ENCODE results near the gene UBE2N.

Gene UBE2N

GRCh38 chr12:93369505-93369904 is 72.2 kb downstream of the UBE2N start:
- DNase-seq (ENCODE audit: low spot score) = no peak
- Histone ChIP-seq H3K4me1 (ENCODE audit: control insufficient read depth in 2 of 2, insufficient read depth in 1 of 2, low read depth in 1 of 2, low read length in 2 of 2) (peaks cover 2 to 3% of the 10 kb centered on the region in 2 donors), H2AK5ac (ENCODE audit: low read depth, low read length) (no peak overlapping the region)

GRCh38 chr12:93368766-93369165 is 73.0 kb downstream of the UBE2N start:
- Histone ChIP-seq H3K18ac (ENCODE audit: low read length) (no peak overlapping the region), H3K4me3 (ENCODE audit: low read length in 2 of 2) (no peak overlapping the region), H3K4me2 (ENCODE audit: insufficient read depth, low read length, poor library complexity, severe bottlenecking) (no peak overlapping the region), H2BK15ac (ENCODE audit: low read length) (no peak overlapping the region), H3K4ac (ENCODE audit: low read length) (no peak overlapping the region), H2BK12ac (ENCODE audit: low read length) (no peak overlapping the region), H3K27ac (replicated peaks; ENCODE audit: low read length) (no peak overlapping the region), H3K9me3 (replicated peaks in 1 of 2; ENCODE audit: control insufficient read depth in 2 of 2, insufficient read depth in 1 of 2, low read depth in 1 of 2, low read length in 2 of 2) (no peaks in the 10 kb centered on the region), H3K9ac (ENCODE audit: low read depth, low read length, poor library complexity) (no peak overlapping the region), H3K14ac (ENCODE audit: low read length) (no peak overlapping the region), H4K91ac (ENCODE audit: low read depth, low read length, poor library complexity) (no peak overlapping the region), H3K23ac (ENCODE audit: low read depth, low read length, poor library complexity) (no peak overlapping the region), H3K4me1 (ENCODE audit: control insufficient read depth in 2 of 2, insufficient read depth in 1 of 2, low read depth in 1 of 2, low read length in 2 of 2) (no peaks in the 10 kb centered on the region), H2AK5ac (ENCODE audit: low read depth, low read length) (no peak overlapping the region), H2BK5ac (ENCODE audit: low read length) (no peak overlapping the region), H3K36me3 (replicated peaks in 1 of 2; ENCODE audit: control insufficient read depth in 2 of 2, insufficient read depth in 2 of 2, low read length in 2 of 2) (no peaks in the 10 kb centered on the region), H4K8ac (ENCODE audit: low read depth, low read length) (no peak overlapping the region), H2BK120ac (ENCODE audit: low read depth, low read length) (no peak overlapping the region), H2AFZ (ENCODE audit: low read length) (no peak overlapping the region), H3K79me1 (ENCODE audit: low read depth, low read length) (no peaks in the 10 kb centered on the region), H3K27me3 (ENCODE audit: control insufficient read depth in 3 of 3, insufficient read depth in 3 of 3, low read depth in 1 of 3, low read length in 3 of 3) (no peaks in the 10 kb centered on the region)
- DNase-seq (ENCODE audit: low spot score) = no peak
- WGBS, 2 donors (ENCODE audit: extremely low coverage in 2 of 2, insufficient read length in 2 of 2, insufficient replicate concordance in 1 of 2) = no CpG with 5 or more reads among the region's 3 CpGs

More at GRCh38 chr12:93369505-93369904, 72.2 kb downstream of the UBE2N start:
- no peaks in the 10 kb centered on the region for H3K27me3 ChIP-seq (ENCODE audit: control insufficient read depth in 3 of 3, insufficient read depth in 3 of 3, low read depth in 1 of 3, low read length in 3 of 3)
- H3K23ac ChIP-seq (ENCODE audit: low read depth, low read length, poor library complexity) = no peak overlapping the region
- H3K9ac ChIP-seq (ENCODE audit: low read depth, low read length, poor library complexity) = no peak overlapping the region
- no peak overlapping the region for H4K8ac ChIP-seq (ENCODE audit: low read depth, low read length)
- H3K9me3 ChIP-seq (replicated peaks in 1 of 2; ENCODE audit: control insufficient read depth in 2 of 2, insufficient read depth in 1 of 2, low read depth in 1 of 2, low read length in 2 of 2) = no peaks in the 10 kb centered on the region
- no peak overlapping the region for H2BK15ac ChIP-seq (ENCODE audit: low read length)
- H2AFZ ChIP-seq (ENCODE audit: low read length) = no peak overlapping the region
- no peak overlapping the region for H3K27ac ChIP-seq (replicated peaks; ENCODE audit: low read length)
- H3K18ac ChIP-seq (ENCODE audit: low read length) = no peak overlapping the region
- no peak overlapping the region for H3K4me3 ChIP-seq (ENCODE audit: low read length in 2 of 2)
- no peak overlapping the region for H2BK12ac ChIP-seq (ENCODE audit: low read length)
- no peak overlapping the region for H4K91ac ChIP-seq (ENCODE audit: low read depth, low read length, poor library complexity)
- H3K4ac ChIP-seq (ENCODE audit: low read length) = no peak overlapping the region
- H2BK5ac ChIP-seq (ENCODE audit: low read length) = no peak overlapping the region
- no peak overlapping the region for H3K14ac ChIP-seq (ENCODE audit: low read length)
- H3K36me3 ChIP-seq (replicated peaks in 1 of 2; ENCODE audit: control insufficient read depth in 2 of 2, insufficient read depth in 2 of 2, low read length in 2 of 2) = no peaks in the 10 kb centered on the region
- no peaks in the 10 kb centered on the region for H3K79me1 ChIP-seq (ENCODE audit: low read depth, low read length)
- no peak overlapping the region for H2BK120ac ChIP-seq (ENCODE audit: low read depth, low read length)
- no peak overlapping the region for H3K4me2 ChIP-seq (ENCODE audit: insufficient read depth, low read length, poor library complexity, severe bottlenecking)

- Histone ChIP-seq H3K18ac (ENCODE audit: low read length) (no peak overlapping the region), H3K23ac (ENCODE audit: low read depth, low read length, poor library complexity) (no peak overlapping the region), H3K9me3 (replicated peaks in 1 of 2; ENCODE audit: control insufficient read depth in 2 of 2, insufficient read depth in 1 of 2, low read depth in 1 of 2, low read length in 2 of 2) (no peaks in the 10 kb centered on the region), H3K36me3 (replicated peaks in 1 of 2; ENCODE audit: control insufficient read depth in 2 of 2, insufficient read depth in 2 of 2, low read length in 2 of 2) (no peaks in the 10 kb centered on the region), H3K9ac (ENCODE audit: low read depth, low read length, poor library complexity) (no peak overlapping the region), H3K79me1 (ENCODE audit: low read depth, low read length) (no peaks in the 10 kb centered on the region), H3K4me1 (ENCODE audit: control insufficient read depth in 2 of 2, insufficient read depth in 1 of 2, low read depth in 1 of 2, low read length in 2 of 2) (peaks cover 0 to 2% of the 10 kb centered on the region in 2 donors), H3K27ac (replicated peaks; ENCODE audit: low read length) (no peak overlapping the region), H3K4me3 (ENCODE audit: low read length in 2 of 2) (no peak overlapping the region), H3K27me3 (ENCODE audit: control insufficient read depth in 3 of 3, insufficient read depth in 3 of 3, low read depth in 1 of 3, low read length in 3 of 3) (no peaks in the 10 kb centered on the region), H3K4me2 (ENCODE audit: insufficient read depth, low read length, poor library complexity, severe bottlenecking) (no peak overlapping the region), H2AK5ac (ENCODE audit: low read depth, low read length) (no peak overlapping the region), H3K14ac (ENCODE audit: low read length) (no peak overlapping the region), H3K4ac (ENCODE audit: low read length) (no peak overlapping the region), H2BK5ac (ENCODE audit: low read length) (no peak overlapping the region), H4K8ac (ENCODE audit: low read depth, low read length) (no peak overlapping the region), H4K91ac (ENCODE audit: low read depth, low read length, poor library complexity) (no peak overlapping the region), H2BK120ac (ENCODE audit: low read depth, low read length) (no peak overlapping the region), H2BK12ac (ENCODE audit: low read length) (no peak overlapping the region), H2AFZ (ENCODE audit: low read length) (no peak overlapping the region), H2BK15ac (ENCODE audit: low read length) (no peak overlapping the region)
- no peak for DNase-seq (ENCODE audit: low spot score)
- no CpG with 5 or more reads among the region's 4 CpGs for WGBS, 2 donors (ENCODE audit: extremely low coverage in 2 of 2, insufficient read length in 2 of 2, insufficient replicate concordance in 1 of 2)
Observed at GRCh38 chr12:93366422-93366821, 75.3 kb downstream of the UBE2N start.

GRCh38 chr12:93365616-93366405 is 75.9 kb downstream of the UBE2N start:
- no peak overlapping the region for H3K27ac ChIP-seq (replicated peaks; ENCODE audit: low read length)
- no peak overlapping the region for H4K8ac ChIP-seq (ENCODE audit: low read depth, low read length)
- no peak overlapping the region for H3K9ac ChIP-seq (ENCODE audit: low read depth, low read length, poor library complexity)
- no peaks in the 10 kb centered on the region for H3K9me3 ChIP-seq (replicated peaks in 1 of 2; ENCODE audit: control insufficient read depth in 2 of 2, insufficient read depth in 1 of 2, low read depth in 1 of 2, low read length in 2 of 2)
- H3K14ac ChIP-seq (ENCODE audit: low read length) = no peak overlapping the region
- H2BK120ac ChIP-seq (ENCODE audit: low read depth, low read length) = no peak overlapping the region
- H3K23ac ChIP-seq (ENCODE audit: low read depth, low read length, poor library complexity) = no peak overlapping the region
- H3K4me1 ChIP-seq (ENCODE audit: control insufficient read depth in 2 of 2, insufficient read depth in 1 of 2, low read depth in 1 of 2, low read length in 2 of 2) = peaks cover 0 to 2% of the 10 kb centered on the region in 2 donors
- DNase-seq (ENCODE audit: low spot score) = no peak
- H3K36me3 ChIP-seq (replicated peaks in 1 of 2; ENCODE audit: control insufficient read depth in 2 of 2, insufficient read depth in 2 of 2, low read length in 2 of 2) = no peaks in the 10 kb centered on the region
- no peak overlapping the region for H2AK5ac ChIP-seq (ENCODE audit: low read depth, low read length)
- no peaks in the 10 kb centered on the region for H3K79me1 ChIP-seq (ENCODE audit: low read depth, low read length)
- H2BK5ac ChIP-seq (ENCODE audit: low read length) = no peak overlapping the region
- no peak overlapping the region for H2BK15ac ChIP-seq (ENCODE audit: low read length)
- H3K4me2 ChIP-seq (ENCODE audit: insufficient read depth, low read length, poor library complexity, severe bottlenecking) = no peak overlapping the region
- H3K4ac ChIP-seq (ENCODE audit: low read length) = no peak overlapping the region
- no peak overlapping the region for H4K91ac ChIP-seq (ENCODE audit: low read depth, low read length, poor library complexity)
- no peak overlapping the region for H2BK12ac ChIP-seq (ENCODE audit: low read length)
- H2AFZ ChIP-seq (ENCODE audit: low read length) = no peak overlapping the region
- no peaks in the 10 kb centered on the region for H3K27me3 ChIP-seq (ENCODE audit: control insufficient read depth in 3 of 3, insufficient read depth in 3 of 3, low read depth in 1 of 3, low read length in 3 of 3)
- no CpG with 5 or more reads among the region's 7 CpGs for WGBS, 2 donors (ENCODE audit: extremely low coverage in 2 of 2, insufficient read length in 2 of 2, insufficient replicate concordance in 1 of 2)
- no peak overlapping the region for H3K18ac ChIP-seq (ENCODE audit: low read length)
- H3K4me3 ChIP-seq (ENCODE audit: low read length in 2 of 2) = no peak overlapping the region

All from neuronal stem cell (in vitro differentiated cells).